Measurements from ENCODE around the gene DUSP14. TPM values are rescaled to one million over a fixed set of nuclear protein-coding genes. Genes with fewer than 3 reads are reported as not detected.

Gene DUSP14
- total and polyA plus RNA-seq, 2 of the 8 experiments (the other 6 are each of a cell fraction or from before 2014, with no cell fraction given), result 22.1 to 37.9 TPM

GRCh38 chr17:37488607-37489196 is 989 bp upstream of the DUSP14 start:
- H3K18ac ChIP-seq (ENCODE audit: extremely low read depth, low read length), result peak overlapping the region; percentile 91
- peak overlapping the region; percentile 91 to 98 for H3K4me2 ChIP-seq (ENCODE audit: insufficient read depth in 1 of 2, low read depth in 2 of 2, low read length in 2 of 2)
- peak overlapping the region in 3 of 4 experiments; percentile 32 to 52 (median 49); a peak in 4 of 7 replicates for H3K9ac ChIP-seq (replicated peaks in 1 of 4; ENCODE audit: extremely low read depth in 1 of 4, low read depth in 3 of 4, low read length in 3 of 4)
- peak overlapping the region; percentile 59 for H2AFZ ChIP-seq (ENCODE audit: low read length)
- peaks cover 0 to 3% (median 0%) of the 10 kb centered on the region in 4 experiments; a peak in 4 of 7 replicates for H3K27me3 ChIP-seq (replicated peaks in 1 of 4; ENCODE audit: control insufficient read depth in 3 of 4, extremely low read depth in 1 of 4, insufficient read depth in 3 of 4, low read length in 3 of 4)
- ChIA-PET POLR2A (ENCODE audit: partially characterized antibody) (interaction anchor here (0.6 to 2.1 kb wide), 12 partner anchors 9 to 121 kb away, joined by 3 to 8 read pairs (median 4); partner anchors contain the start of genes SYNRG and TADA2A), CTCF (ENCODE audit: partially characterized antibody) (interaction anchor here (0.6 to 1.3 kb wide), 2 partner anchors 50 to 1720 kb away, joined by 3 to 6 read pairs; no protein-coding TSS in a partner anchor)
- H3K23me2 ChIP-seq (ENCODE audit: low read depth, low read length), result peaks cover 11% of the 10 kb centered on the region
- H2BK5ac ChIP-seq (ENCODE audit: low read depth, low read length), result peak overlapping the region; percentile 71; the same call in 1 of the 2 replicates
- H3K4me1 ChIP-seq (replicated peaks in 1 of 4; ENCODE audit: control insufficient read depth in 3 of 4, insufficient read depth in 4 of 4, low read length in 3 of 4), result peaks cover 8 to 18% (median 10%) of the 10 kb centered on the region in 4 experiments
- H4K20me1 ChIP-seq (replicated peaks in 1 of 2; ENCODE audit: control insufficient read depth in 1 of 2, insufficient read depth in 2 of 2, low read length in 2 of 2), result no peaks in the 10 kb centered on the region
- peak in 1 of 2 experiments; percentile 59 for DNase-seq (ENCODE audit: low read depth in 1 of 2, low spot score in 2 of 2)
- peak overlapping the region; percentile 88 for H2BK20ac ChIP-seq (ENCODE audit: low read length)
- no peak overlapping the region for H2AK5ac ChIP-seq (ENCODE audit: low read depth, low read length)
- no peak overlapping the region for H3K4ac ChIP-seq (replicated peaks; ENCODE audit: insufficient read length, low read depth, low read length)
- peak overlapping the region; percentile 94 for H2BK12ac ChIP-seq (ENCODE audit: low read depth, low read length)
- FAIRE-seq, result no peak
- H2BK15ac ChIP-seq (ENCODE audit: low read length), result peak overlapping the region; percentile 97; the same call in 1 of the 2 replicates
- H3K79me2 ChIP-seq (ENCODE audit: control insufficient read depth in 1 of 2, insufficient read depth in 2 of 2, low read length in 2 of 2), result peaks cover 0 to 30% of the 10 kb centered on the region in 2 experiments; a peak in 2 of 4 replicates
- WGBS, 2 experiments (ENCODE audit: extremely low coverage in 1 of 2, insufficient coverage in 1 of 2, insufficient read length in 1 of 2, insufficient replicate concordance in 2 of 2, low coverage in 1 of 2, low lambda C conversion rate in 2 of 2, missing lambda C conversion rate in 1 of 2), result 8% methylated on average over 25 of the region's 25 CpGs; no CpG with 5 or more reads in 1 of the 2 experiments
- peaks cover 2% of the 10 kb centered on the region; the same call in 1 of the 2 replicates for H3K79me1 ChIP-seq (ENCODE audit: low read depth, low read length)
- peak overlapping the region; percentile 63 to 74 (median 68) for H3K4me3 ChIP-seq (ENCODE audit: extremely low read depth in 1 of 4, insufficient read depth in 2 of 4, low read depth in 3 of 4, low read length in 4 of 4)
- no peak overlapping the region for H4K5ac ChIP-seq (ENCODE audit: insufficient read length, low read depth, low read length)
- peak overlapping the region; percentile 71 for H4K91ac ChIP-seq (replicated peaks; ENCODE audit: insufficient read length, low read length)
- no peaks in the 10 kb centered on the region for H3K36me3 ChIP-seq (ENCODE audit: control insufficient read depth in 2 of 4, insufficient read depth in 4 of 4, low read length in 3 of 4)
- no peak overlapping the region for H3K27ac ChIP-seq (ENCODE audit: low read depth, low read length)
- H2BK120ac ChIP-seq (replicated peaks; ENCODE audit: low read depth, low read length), result no peak overlapping the region
- 0 out of 2 replicates have a peak overlapping the region, but pooled peaks have one; percentile 41 for H4K8ac ChIP-seq (ENCODE audit: extremely low read depth, insufficient read depth, low read length)
- H3K14ac ChIP-seq (ENCODE audit: insufficient read length), result no peak overlapping the region
- no peaks in the 10 kb centered on the region for H3K9me3 ChIP-seq (ENCODE audit: insufficient read depth in 2 of 2, low read depth in 1 of 2, low read length in 1 of 2)
- no peak overlapping the region for H3K23ac ChIP-seq (ENCODE audit: insufficient read length)
- no peak overlapping the region for H3K56ac ChIP-seq (replicated peaks; ENCODE audit: insufficient read length, low read depth, low read length)
- TF ChIP-seq YY1 (IDR thresholded peaks at IDR 0.05; ENCODE audit: low read depth, low read length) (0 out of 2 replicates have a peak, but pooled peaks have one; percentile 24), PHF8 (conservative IDR thresholded peaks at IDR 0.05; ENCODE audit: low read depth, low read length) (0 out of 2 replicates have a peak, but pooled peaks have one; percentile 22), USF2 (IDR thresholded peaks at IDR 0.05; ENCODE audit: low read length) (peak; percentile 41; the same call in 1 of the 2 replicates), CTBP2 (IDR thresholded peaks at IDR 0.05; ENCODE audit: borderline replicate concordance, insufficient read depth, insufficient read length, low read length) (no peak)
- TF ChIP-seq, protein P1, sequence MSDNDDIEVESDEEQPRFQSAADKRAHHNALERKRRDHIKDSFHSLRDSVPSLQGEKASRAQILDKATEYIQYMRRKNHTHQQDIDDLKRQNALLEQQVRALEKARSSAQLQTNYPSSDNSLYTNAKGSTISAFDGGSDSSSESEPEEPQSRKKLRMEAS (IDR thresholded peaks at IDR 0.05), result peak; percentile 93
